GM23338 (cell line): ENCODE results near the gene KAT14.

Source experiments
- CREB1 ChIP-seq: fragments of 250-450 bp; sonication (Bioruptor Pico); IDR thresholded peaks from 2 replicates; pipeline ENCODE4 v1.5.0; 2020; ENCODE audit warnings: low read depth, mild to moderate bottlenecking, moderate library complexity
- EZH2 ChIP-seq: fragments of 200-600 bp; sonication (generic); IDR thresholded peaks from one replicate; pipeline ENCODE4 v1.8.0; 2017; ENCODE audit warnings: antibody characterized with exemption, mild to moderate bottlenecking, low read depth; ENCODE audit not compliant: unreplicated experiment
- EZH2phosphoT487 ChIP-seq: fragments of 200-600 bp; sonication (generic); IDR thresholded peaks from one replicate; pipeline ENCODE4 v1.8.1; 2018; ENCODE audit warnings: antibody characterized with exemption; ENCODE audit not compliant: unreplicated experiment
- JUNB ChIP-seq: IDR thresholded peaks from one replicate; pipeline ENCODE4 v1.6.1; 2016; ENCODE audit warnings: antibody characterized with exemption; ENCODE audit not compliant: unreplicated experiment
- POLR2AphosphoS5 ChIP-seq: IDR thresholded peaks from 2 replicates; pipeline ENCODE4 v1.6.1; 2016; ENCODE audit warnings: antibody characterized with exemption, low read depth
- STAT1 ChIP-seq: IDR thresholded peaks from one replicate; pipeline ENCODE4 v1.6.1; 2016; ENCODE audit warnings: antibody characterized with exemption; ENCODE audit not compliant: unreplicated experiment
- ZNF114 ChIP-seq: fragments of 250-450 bp; sonication (Bioruptor Pico); IDR thresholded peaks from 2 replicates; pipeline ENCODE4 v1.5.0; 2020; ENCODE audit warnings: mild to moderate bottlenecking, moderate library complexity
- ZNF331 ChIP-seq: fragments of 250-450 bp; sonication (Bioruptor Pico); IDR thresholded peaks from 2 replicates; pipeline ENCODE4 v1.5.0; 2020; ENCODE audit warnings: low read depth, mild to moderate bottlenecking, moderate library complexity
- TF ChIP-seq, protein P1 (sequence below), 2 experiments: fragments of 200-600 bp in 1 of 2; sonication (generic) in 1 of 2; conservative IDR thresholded peaks; 2 replicates each; pipeline versions ENCODE4 v1.5.1 to v1.6.1; 2016 to 2017; ENCODE audit warnings: antibody characterized with exemption in 2 of 2, low read depth in 2 of 2, mild to moderate bottlenecking in 2 of 2, moderate library complexity in 1 of 2
- TF ChIP-seq, protein P2 (sequence below): IDR thresholded peaks from one replicate; pipeline ENCODE4 v1.6.1; 2018; ENCODE audit warnings: antibody characterized with exemption; ENCODE audit not compliant: unreplicated experiment
- TF ChIP-seq, protein P3 (sequence below): fragments of 250-450 bp; sonication (Bioruptor Pico); IDR thresholded peaks from 2 replicates; pipeline ENCODE4 v1.5.0; 2020; ENCODE audit warnings: mild to moderate bottlenecking, moderate library complexity

GRCh38 chr20:18090044-18090443 is 47.6 kb upstream of the KAT14 start:
- TF ChIP-seq, protein P1, sequence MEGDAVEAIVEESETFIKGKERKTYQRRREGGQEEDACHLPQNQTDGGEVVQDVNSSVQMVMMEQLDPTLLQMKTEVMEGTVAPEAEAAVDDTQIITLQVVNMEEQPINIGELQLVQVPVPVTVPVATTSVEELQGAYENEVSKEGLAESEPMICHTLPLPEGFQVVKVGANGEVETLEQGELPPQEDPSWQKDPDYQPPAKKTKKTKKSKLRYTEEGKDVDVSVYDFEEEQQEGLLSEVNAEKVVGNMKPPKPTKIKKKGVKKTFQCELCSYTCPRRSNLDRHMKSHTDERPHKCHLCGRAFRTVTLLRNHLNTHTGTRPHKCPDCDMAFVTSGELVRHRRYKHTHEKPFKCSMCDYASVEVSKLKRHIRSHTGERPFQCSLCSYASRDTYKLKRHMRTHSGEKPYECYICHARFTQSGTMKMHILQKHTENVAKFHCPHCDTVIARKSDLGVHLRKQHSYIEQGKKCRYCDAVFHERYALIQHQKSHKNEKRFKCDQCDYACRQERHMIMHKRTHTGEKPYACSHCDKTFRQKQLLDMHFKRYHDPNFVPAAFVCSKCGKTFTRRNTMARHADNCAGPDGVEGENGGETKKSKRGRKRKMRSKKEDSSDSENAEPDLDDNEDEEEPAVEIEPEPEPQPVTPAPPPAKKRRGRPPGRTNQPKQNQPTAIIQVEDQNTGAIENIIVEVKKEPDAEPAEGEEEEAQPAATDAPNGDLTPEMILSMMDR (conservative IDR thresholded peaks at IDR 0.05; ENCODE audit: low read depth in 2 of 2), result peak in 1 of 2 experiments; percentile 23; a peak in 2 of 4 replicates
- TF ChIP-seq EZH2phosphoT487, result no peak
- TF ChIP-seq EZH2, result no peak
- TF ChIP-seq POLR2AphosphoS5, result no peak
- TF ChIP-seq, protein P2, sequence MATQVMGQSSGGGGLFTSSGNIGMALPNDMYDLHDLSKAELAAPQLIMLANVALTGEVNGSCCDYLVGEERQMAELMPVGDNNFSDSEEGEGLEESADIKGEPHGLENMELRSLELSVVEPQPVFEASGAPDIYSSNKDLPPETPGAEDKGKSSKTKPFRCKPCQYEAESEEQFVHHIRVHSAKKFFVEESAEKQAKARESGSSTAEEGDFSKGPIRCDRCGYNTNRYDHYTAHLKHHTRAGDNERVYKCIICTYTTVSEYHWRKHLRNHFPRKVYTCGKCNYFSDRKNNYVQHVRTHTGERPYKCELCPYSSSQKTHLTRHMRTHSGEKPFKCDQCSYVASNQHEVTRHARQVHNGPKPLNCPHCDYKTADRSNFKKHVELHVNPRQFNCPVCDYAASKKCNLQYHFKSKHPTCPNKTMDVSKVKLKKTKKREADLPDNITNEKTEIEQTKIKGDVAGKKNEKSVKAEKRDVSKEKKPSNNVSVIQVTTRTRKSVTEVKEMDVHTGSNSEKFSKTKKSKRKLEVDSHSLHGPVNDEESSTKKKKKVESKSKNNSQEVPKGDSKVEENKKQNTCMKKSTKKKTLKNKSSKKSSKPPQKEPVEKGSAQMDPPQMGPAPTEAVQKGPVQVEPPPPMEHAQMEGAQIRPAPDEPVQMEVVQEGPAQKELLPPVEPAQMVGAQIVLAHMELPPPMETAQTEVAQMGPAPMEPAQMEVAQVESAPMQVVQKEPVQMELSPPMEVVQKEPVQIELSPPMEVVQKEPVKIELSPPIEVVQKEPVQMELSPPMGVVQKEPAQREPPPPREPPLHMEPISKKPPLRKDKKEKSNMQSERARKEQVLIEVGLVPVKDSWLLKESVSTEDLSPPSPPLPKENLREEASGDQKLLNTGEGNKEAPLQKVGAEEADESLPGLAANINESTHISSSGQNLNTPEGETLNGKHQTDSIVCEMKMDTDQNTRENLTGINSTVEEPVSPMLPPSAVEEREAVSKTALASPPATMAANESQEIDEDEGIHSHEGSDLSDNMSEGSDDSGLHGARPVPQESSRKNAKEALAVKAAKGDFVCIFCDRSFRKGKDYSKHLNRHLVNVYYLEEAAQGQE, result no peak
- no peak for TF ChIP-seq STAT1
- no peak for TF ChIP-seq ZNF114 (CRISPR knock-in tag)
- TF ChIP-seq CREB1 (CRISPR knock-in tag), result no peak
- TF ChIP-seq JUNB, result no peak
- TF ChIP-seq ZNF331 (CRISPR knock-in tag), result no peak
- TF ChIP-seq, protein P3, sequence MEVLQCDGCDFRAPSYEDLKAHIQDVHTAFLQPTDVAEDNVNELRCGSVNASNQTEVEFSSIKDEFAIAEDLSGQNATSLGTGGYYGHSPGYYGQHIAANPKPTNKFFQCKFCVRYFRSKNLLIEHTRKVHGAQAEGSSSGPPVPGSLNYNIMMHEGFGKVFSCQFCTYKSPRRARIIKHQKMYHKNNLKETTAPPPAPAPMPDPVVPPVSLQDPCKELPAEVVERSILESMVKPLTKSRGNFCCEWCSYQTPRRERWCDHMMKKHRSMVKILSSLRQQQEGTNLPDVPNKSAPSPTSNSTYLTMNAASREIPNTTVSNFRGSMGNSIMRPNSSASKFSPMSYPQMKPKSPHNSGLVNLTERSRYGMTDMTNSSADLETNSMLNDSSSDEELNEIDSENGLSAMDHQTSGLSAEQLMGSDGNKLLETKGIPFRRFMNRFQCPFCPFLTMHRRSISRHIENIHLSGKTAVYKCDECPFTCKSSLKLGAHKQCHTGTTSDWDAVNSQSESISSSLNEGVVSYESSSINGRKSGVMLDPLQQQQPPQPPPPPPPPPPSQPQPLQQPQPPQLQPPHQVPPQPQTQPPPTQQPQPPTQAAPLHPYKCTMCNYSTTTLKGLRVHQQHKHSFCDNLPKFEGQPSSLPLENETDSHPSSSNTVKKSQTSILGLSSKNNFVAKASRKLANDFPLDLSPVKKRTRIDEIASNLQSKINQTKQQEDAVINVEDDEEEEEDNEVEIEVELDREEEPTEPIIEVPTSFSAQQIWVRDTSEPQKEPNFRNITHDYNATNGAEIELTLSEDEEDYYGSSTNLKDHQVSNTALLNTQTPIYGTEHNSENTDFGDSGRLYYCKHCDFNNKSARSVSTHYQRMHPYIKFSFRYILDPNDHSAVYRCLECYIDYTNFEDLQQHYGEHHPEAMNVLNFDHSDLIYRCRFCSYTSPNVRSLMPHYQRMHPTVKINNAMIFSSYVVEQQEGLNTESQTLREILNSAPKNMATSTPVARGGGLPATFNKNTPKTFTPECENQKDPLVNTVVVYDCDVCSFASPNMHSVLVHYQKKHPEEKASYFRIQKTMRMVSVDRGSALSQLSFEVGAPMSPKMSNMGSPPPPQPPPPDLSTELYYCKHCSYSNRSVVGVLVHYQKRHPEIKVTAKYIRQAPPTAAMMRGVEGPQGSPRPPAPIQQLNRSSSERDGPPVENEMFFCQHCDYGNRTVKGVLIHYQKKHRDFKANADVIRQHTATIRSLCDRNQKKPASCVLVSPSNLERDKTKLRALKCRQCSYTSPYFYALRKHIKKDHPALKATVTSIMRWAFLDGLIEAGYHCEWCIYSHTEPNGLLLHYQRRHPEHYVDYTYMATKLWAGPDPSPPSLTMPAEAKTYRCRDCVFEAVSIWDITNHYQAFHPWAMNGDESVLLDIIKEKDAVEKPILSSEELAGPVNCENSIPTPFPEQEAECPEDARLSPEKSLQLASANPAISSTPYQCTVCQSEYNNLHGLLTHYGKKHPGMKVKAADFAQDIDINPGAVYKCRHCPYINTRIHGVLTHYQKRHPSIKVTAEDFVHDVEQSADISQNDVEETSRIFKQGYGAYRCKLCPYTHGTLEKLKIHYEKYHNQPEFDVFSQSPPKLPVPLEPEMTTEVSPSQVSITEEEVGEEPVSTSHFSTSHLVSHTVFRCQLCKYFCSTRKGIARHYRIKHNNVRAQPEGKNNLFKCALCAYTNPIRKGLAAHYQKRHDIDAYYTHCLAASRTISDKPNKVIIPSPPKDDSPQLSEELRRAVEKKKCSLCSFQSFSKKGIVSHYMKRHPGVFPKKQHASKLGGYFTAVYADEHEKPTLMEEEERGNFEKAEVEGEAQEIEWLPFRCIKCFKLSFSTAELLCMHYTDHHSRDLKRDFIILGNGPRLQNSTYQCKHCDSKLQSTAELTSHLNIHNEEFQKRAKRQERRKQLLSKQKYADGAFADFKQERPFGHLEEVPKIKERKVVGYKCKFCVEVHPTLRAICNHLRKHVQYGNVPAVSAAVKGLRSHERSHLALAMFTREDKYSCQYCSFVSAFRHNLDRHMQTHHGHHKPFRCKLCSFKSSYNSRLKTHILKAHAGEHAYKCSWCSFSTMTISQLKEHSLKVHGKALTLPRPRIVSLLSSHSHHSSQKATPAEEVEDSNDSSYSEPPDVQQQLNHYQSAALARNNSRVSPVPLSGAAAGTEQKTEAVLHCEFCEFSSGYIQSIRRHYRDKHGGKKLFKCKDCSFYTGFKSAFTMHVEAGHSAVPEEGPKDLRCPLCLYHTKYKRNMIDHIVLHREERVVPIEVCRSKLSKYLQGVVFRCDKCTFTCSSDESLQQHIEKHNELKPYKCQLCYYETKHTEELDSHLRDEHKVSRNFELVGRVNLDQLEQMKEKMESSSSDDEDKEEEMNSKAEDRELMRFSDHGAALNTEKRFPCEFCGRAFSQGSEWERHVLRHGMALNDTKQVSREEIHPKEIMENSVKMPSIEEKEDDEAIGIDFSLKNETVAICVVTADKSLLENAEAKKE, result no peak
